NCI-H226 (cell line): ENCODE measurements around the gene CNTNAP5.

ENCODE experiments used
- DNase-seq: peaks from one replicate; pipeline ENCODE4 v3.0.0-alpha.2; 2015

CNTNAP5 gene

GRCh38 chr2:124725187-124725586, 700.1 kb downstream of the CNTNAP5 start:
- DNase-seq: no peak

- no peak for DNase-seq
Measured at GRCh38 chr2:124740636-124741035, 715.5 kb downstream of the CNTNAP5 start.

GRCh38 chr2:124753842-124754241, 728.8 kb downstream of the CNTNAP5 start:
- no peak for DNase-seq

GRCh38 chr2:124755386-124755785, 730.3 kb downstream of the CNTNAP5 start:
- no peak for DNase-seq

- DNase-seq: no peak
Measured at GRCh38 chr2:124756048-124756447, 731.0 kb downstream of the CNTNAP5 start.

- DNase-seq: no peak
Measured at GRCh38 chr2:124762388-124762787, 737.3 kb downstream of the CNTNAP5 start.

GRCh38 chr2:124763611-124764010, 738.5 kb downstream of the CNTNAP5 start:
- DNase-seq: no peak

GRCh38 chr2:124774781-124775180, 749.7 kb downstream of the CNTNAP5 start:
- DNase-seq: no peak

GRCh38 chr2:124776332-124776731, 751.2 kb downstream of the CNTNAP5 start:
- no peak for DNase-seq

- no peak for DNase-seq
Measured at GRCh38 chr2:124778076-124778475, 753.0 kb downstream of the CNTNAP5 start.

- DNase-seq: no peak
Measured at GRCh38 chr2:124796647-124797046, 771.6 kb downstream of the CNTNAP5 start.

GRCh38 chr2:124797049-124797448, 772.0 kb downstream of the CNTNAP5 start:
- DNase-seq: no peak

- DNase-seq: no peak
Measured at GRCh38 chr2:124798551-124798950, 773.5 kb downstream of the CNTNAP5 start.

GRCh38 chr2:124804014-124804940, 779.2 kb downstream of the CNTNAP5 start:
- DNase-seq: no peak

GRCh38 chr2:124805060-124805459, 780.0 kb downstream of the CNTNAP5 start:
- DNase-seq: no peak

- no peak for DNase-seq
Measured at GRCh38 chr2:124810132-124810531, 785.0 kb downstream of the CNTNAP5 start.

- no peak for DNase-seq
Measured at GRCh38 chr2:124814968-124815745, 790.1 kb downstream of the CNTNAP5 start.

- DNase-seq: no peak
Measured at GRCh38 chr2:124816007-124816406, 790.9 kb downstream of the CNTNAP5 start.

- no peak for DNase-seq
Measured at GRCh38 chr2:124822516-124822915, 797.4 kb downstream of the CNTNAP5 start.

GRCh38 chr2:124824441-124824840, 799.4 kb downstream of the CNTNAP5 start:
- no peak for DNase-seq

GRCh38 chr2:124832521-124832920, 807.4 kb downstream of the CNTNAP5 start:
- no peak for DNase-seq

- no peak for DNase-seq
Measured at GRCh38 chr2:124834331-124834730, 809.2 kb downstream of the CNTNAP5 start.

GRCh38 chr2:124835331-124835730, 810.2 kb downstream of the CNTNAP5 start:
- DNase-seq: no peak

GRCh38 chr2:124836416-124836815, 811.3 kb downstream of the CNTNAP5 start:
- no peak for DNase-seq
